Measurements from ENCODE around the gene M1AP. TPM values are rescaled to one million over a fixed set of nuclear protein-coding genes. Genes with fewer than 3 reads are reported as not detected.

Gene M1AP
- total and polyA plus RNA-seq, 7 donors, result 0.01 to 0.21 TPM; not detected in 5

DNA sequence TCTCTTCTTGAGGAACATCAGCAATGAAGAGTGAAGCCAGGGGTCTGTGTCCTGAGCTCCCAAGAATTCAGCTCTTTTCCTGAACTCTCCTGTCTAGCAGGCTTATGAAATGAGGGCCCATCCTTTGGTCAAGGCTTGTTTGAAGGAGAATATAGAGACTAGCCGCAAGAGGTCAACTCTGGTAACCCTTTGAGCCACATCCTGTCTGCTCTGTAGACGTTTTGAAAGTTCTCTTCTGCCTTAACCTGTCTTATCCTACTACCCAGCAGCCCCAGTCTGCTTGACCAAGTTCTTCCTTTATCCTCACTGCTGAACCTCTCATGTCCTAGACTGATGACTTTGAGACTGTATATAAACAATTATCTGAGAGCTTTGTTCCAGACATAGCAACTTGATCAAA, 11.3 kb upstream of the M1AP start:
- no peaks in the 10 kb centered on the region for H3K9me3 ChIP-seq
- peaks cover 5% of the 10 kb centered on the region for H3K4me1 ChIP-seq
- no peaks in the 10 kb centered on the region for H3K27me3 ChIP-seq (ENCODE audit: insufficient read depth in 3 of 3, low read length in 2 of 3)
- peaks cover 2 to 28% of the 10 kb centered on the region in 2 donors for H3K36me3 ChIP-seq (ENCODE audit: insufficient read depth in 1 of 2, low read depth in 1 of 2)
- no peak for TF ChIP-seq CTCF (IDR thresholded peaks at IDR 0.05)
- 69 to 74% (median 71%) methylated on average over 2 of the region's 2 CpGs for WGBS, 3 donors
- no peak for ATAC-seq
- no peak overlapping the region for H3K27ac ChIP-seq
- H3K4me3 ChIP-seq, result no peak overlapping the region
- intact Hi-C loops (cut with DNase I), result no loop called here
- DNase-seq, result no peak

DNA sequence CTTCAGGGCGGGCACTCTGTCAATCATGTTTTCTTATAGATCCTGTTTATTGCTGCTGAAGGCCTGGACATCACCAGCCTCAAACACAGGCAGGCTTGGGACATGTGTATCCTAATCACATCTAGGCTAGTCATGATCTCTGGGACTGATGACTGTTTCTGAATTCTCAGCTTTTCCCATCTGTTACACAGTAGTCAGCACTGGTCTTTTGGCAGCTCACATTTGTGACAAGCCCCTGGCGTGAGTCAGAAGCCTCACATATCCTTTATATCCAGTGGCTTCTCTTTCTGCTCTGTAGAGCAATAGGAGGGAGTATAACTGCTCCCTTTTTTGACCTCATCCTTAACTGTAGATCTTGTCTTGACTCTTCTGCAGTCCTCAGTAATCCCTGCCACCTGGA, 10.4 kb upstream of the M1AP start:
- Histone ChIP-seq H3K27ac (no peak overlapping the region), H3K4me1 (peaks cover 5% of the 10 kb centered on the region), H3K4me3 (no peak overlapping the region), H3K36me3 (ENCODE audit: insufficient read depth in 1 of 2, low read depth in 1 of 2) (peaks cover 2 to 28% of the 10 kb centered on the region in 2 donors), H3K9me3 (no peaks in the 10 kb centered on the region), H3K27me3 (ENCODE audit: insufficient read depth in 3 of 3, low read length in 2 of 3) (no peaks in the 10 kb centered on the region)
- intact Hi-C loops (cut with DNase I), result no loop called here
- 93 to 95% (median 94%) methylated on average over 2 of the region's 2 CpGs for WGBS, 3 donors
- no peak for DNase-seq
- TF ChIP-seq CTCF (IDR thresholded peaks at IDR 0.05), result no peak
- ATAC-seq, result no peak

- DNase-seq (no peak), ATAC-seq (no peak)
- Histone ChIP-seq H3K4me1 (peaks cover 5% of the 10 kb centered on the region), H3K9me3 (no peaks in the 10 kb centered on the region), H3K27me3 (ENCODE audit: insufficient read depth in 3 of 3, low read length in 2 of 3) (no peaks in the 10 kb centered on the region), H3K36me3 (ENCODE audit: insufficient read depth in 1 of 2, low read depth in 1 of 2) (peaks cover 2 to 17% of the 10 kb centered on the region in 2 donors), H3K4me3 (no peak overlapping the region), H3K27ac (no peak overlapping the region)
- no peak for TF ChIP-seq CTCF (IDR thresholded peaks at IDR 0.05)
- 98 to 100% (median 100%) methylated on average over 1 of the region's 1 CpG for WGBS, 3 donors
- intact Hi-C loops (cut with DNase I), result no loop called here
These were observed 7.4 kb upstream of the M1AP start for GRCh38 chr2:74655579-74655978.

GRCh38 chr2:74653985-74654882, 6.1 kb upstream of the M1AP start, which contains the start of gene SEMA4F:
Gene SEMA4F (plus strand): TSS chr2:74654247. CDS start chr2:74654377, 130 bp downstream.
- DNase-seq (peak; percentile 95 to 96), ATAC-seq (peak; percentile 100)
- Histone ChIP-seq H3K9me3 (no peaks in the 10 kb centered on the region), H3K27me3 (ENCODE audit: insufficient read depth in 3 of 3, low read length in 2 of 3) (no peaks in the 10 kb centered on the region), H3K27ac (no peak within 1 kb of the TSS), H3K4me3 (peak within 1 kb of the TSS; percentile 90), H3K36me3 (ENCODE audit: insufficient read depth in 1 of 2, low read depth in 1 of 2) (peaks cover 2 to 12% of the 10 kb centered on the region in 2 donors), H3K4me1 (peaks cover 5% of the 10 kb centered on the region)
- WGBS, 3 donors, result 1% methylated on average over 66 to 79 of the region's 79 CpGs
- intact Hi-C loops (cut with DNase I), result no loop called here
- no peak for TF ChIP-seq CTCF (IDR thresholded peaks at IDR 0.05)

All from psoas muscle (tissue), 8 donors.